ENCODE measurements around the gene KRTAP4-4.
"Not testable (repeated sequence)": the region's sequence is repeated elsewhere in the genome, so short reads cannot be mapped to it uniquely, and the experiment has no call there.

The KRTAP4-4 gene

GRCh38 chr17:41167561-41167960, 7.0 kb upstream of the KRTAP4-4 start:
- Mint-ChIP-seq H3K4me1 (no peaks in the 10 kb centered on the region), H3K27ac (no peak overlapping the region), H3K27me3 (peaks cover 4% of the 10 kb centered on the region), H3K9me3 (no peaks in the 10 kb centered on the region), H3K36me3 (no peaks in the 10 kb centered on the region), H3K4me3 (no peak overlapping the region)
- no peak for DNase-seq
- CTCF ChIA-PET: no interaction called here

- Mint-ChIP-seq H3K27me3 (peaks cover 10% of the 10 kb centered on the region), H3K27ac (no peak overlapping the region), H3K4me3 (no peak overlapping the region), H3K4me1 (no peaks in the 10 kb centered on the region), H3K36me3 (no peaks in the 10 kb centered on the region), H3K9me3 (no peaks in the 10 kb centered on the region)
- CTCF ChIA-PET: no interaction called here
- no peak for DNase-seq
These were observed 3.3 kb upstream of the KRTAP4-4 start for GRCh38 chr17:41163828-41164227.

- H3K27ac Mint-ChIP-seq, H3K4me1 Mint-ChIP-seq, CTCF ChIA-PET, H3K9me3 Mint-ChIP-seq, H3K4me3 Mint-ChIP-seq, H3K36me3 Mint-ChIP-seq, DNase-seq: not testable (repeated sequence)
- H3K27me3 Mint-ChIP-seq: peaks cover 11% of the 10 kb centered on the region
These were observed 358 bp downstream of the KRTAP4-4 start for GRCh38 chr17:41160190-41160589.

DNA sequence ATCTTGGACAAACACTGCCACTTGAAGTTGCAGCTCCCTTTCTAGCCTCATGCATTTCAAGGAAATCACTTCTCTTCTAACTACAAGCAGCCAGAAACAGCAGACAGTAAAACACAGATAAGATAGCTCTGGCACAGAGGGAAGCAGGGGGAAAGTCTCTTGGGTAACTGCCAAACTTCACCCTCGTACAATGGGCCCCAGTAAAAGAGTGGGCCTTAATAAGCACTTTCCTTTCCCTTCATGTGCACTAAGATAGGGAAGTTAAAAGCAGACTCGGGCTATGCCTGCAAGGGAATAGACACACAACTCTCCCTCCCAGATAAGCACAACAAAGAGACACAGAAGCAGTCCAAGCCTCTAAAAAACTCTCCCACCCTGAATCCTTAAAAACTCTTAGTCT, 6.7 kb downstream of the KRTAP4-4 start:
- no peaks in the 10 kb centered on the region for H3K9me3 Mint-ChIP-seq
- H3K36me3 Mint-ChIP-seq: no peaks in the 10 kb centered on the region
- H3K4me3 Mint-ChIP-seq: no peak overlapping the region
- no peak overlapping the region for H3K27ac Mint-ChIP-seq
- no peak for DNase-seq
- peaks cover 8% of the 10 kb centered on the region for H3K27me3 Mint-ChIP-seq
- no peaks in the 10 kb centered on the region for H3K4me1 Mint-ChIP-seq
- CTCF ChIA-PET: no interaction called here

- CTCF ChIA-PET: no interaction called here
These were observed 9.0 kb downstream of the KRTAP4-4 start for GRCh38 chr17:41151525-41151924.

DNA sequence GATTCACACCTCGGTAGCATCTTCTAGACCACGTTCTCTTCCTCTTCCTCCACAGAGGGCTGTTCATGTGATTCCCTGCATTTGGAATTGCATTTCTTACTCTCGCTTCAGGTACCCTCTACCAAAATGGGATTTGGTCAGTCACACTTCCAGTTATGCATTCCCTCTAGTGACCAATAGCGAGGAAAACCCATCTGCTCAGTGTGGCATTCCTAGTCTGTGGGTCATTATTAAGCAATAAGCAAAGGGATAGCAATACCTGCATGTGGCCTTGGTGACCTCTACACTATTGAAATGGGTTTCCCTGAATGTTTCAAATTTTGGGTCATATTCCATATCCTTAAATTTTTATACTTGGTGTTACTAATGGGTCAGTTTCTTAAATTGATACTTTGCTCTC, 10.5 kb downstream of the KRTAP4-4 start:
- no peaks in the 10 kb centered on the region for H3K36me3 Mint-ChIP-seq
- no peak overlapping the region for H3K27ac Mint-ChIP-seq
- H3K9me3 Mint-ChIP-seq: no peaks in the 10 kb centered on the region
- no peak overlapping the region for H3K4me3 Mint-ChIP-seq
- CTCF ChIA-PET: no interaction called here
- DNase-seq: no peak
- H3K27me3 Mint-ChIP-seq: peaks cover 4% of the 10 kb centered on the region
- H3K4me1 Mint-ChIP-seq: no peaks in the 10 kb centered on the region

More at GRCh38 chr17:41151525-41151924, 9.0 kb downstream of the KRTAP4-4 start:
- no peak for DNase-seq
- Mint-ChIP-seq H3K27me3 (peaks cover 4% of the 10 kb centered on the region), H3K4me3 (no peak overlapping the region), H3K36me3 (no peaks in the 10 kb centered on the region), H3K9me3 (no peaks in the 10 kb centered on the region), H3K4me1 (no peaks in the 10 kb centered on the region), H3K27ac (no peak overlapping the region)

DNA sequence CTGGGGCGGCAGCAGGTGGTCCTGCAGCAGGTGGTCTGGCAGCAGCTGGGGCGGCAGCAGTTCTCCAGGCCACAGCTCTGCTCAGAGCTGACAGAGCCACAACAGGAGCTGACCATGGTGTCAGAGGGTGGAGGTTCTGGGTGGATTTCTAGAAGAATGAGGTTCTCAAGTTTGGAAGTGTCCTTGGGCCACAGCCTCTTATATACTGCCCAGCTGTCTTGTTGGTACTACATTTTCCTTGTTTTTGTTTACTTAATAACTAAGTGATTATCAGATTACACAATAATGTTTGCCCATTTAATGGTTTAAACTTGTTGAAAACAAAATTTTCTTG, 10.9 kb downstream of the KRTAP4-4 start, which contains the start of gene KRTAP4-5:
Gene KRTAP4-5, minus strand, starts transcription at position 174 of the 334 bp plus-strand sequence. Its CDS starts 58 bp downstream, at position 116.
- no peak for DNase-seq
- no peaks in the 10 kb centered on the region for H3K4me1 Mint-ChIP-seq
- peaks cover 4% of the 10 kb centered on the region for H3K27me3 Mint-ChIP-seq
- no peak within 1 kb of the TSS for H3K4me3 Mint-ChIP-seq
- H3K9me3 Mint-ChIP-seq: no peaks in the 10 kb centered on the region
- H3K36me3 Mint-ChIP-seq: no peaks in the 10 kb centered on the region
- H3K27ac Mint-ChIP-seq: no peak within 1 kb of the TSS
- CTCF ChIA-PET: no interaction called here

DNA sequence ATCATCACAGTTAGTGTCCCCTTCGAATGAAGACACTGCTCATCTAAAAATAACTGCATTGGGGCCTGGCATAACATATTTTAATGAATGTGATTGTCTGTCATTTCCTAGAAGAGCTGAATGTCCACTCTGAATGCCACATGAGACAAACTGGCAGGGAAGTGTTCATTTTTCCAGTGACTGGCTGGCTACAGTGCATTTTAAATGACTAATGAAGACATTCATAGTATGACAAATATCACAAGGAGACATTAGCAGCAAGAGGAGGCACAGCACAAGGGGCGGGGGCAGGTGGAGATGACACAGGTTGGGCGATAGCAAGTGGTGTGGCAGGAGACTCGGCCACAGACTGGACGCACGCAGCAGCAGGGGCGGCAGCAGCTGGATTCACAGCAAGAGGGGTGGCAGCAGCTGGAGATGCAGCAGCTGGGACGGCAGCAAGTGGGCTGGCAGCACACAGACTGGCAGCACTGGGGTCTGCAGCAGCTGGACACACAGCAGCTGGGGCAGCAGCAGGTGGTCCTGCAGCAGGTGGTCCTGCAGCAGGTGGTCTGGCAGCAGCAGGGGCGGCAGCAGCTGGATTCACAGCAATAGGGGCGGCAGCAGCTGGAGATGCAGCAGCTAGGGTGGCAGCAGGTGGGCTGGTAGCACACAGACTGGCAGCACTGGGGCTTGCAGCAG, 11.4 kb downstream of the KRTAP4-4 start:
- H3K36me3 Mint-ChIP-seq, H3K27ac Mint-ChIP-seq, H3K27me3 Mint-ChIP-seq, H3K4me1 Mint-ChIP-seq, CTCF ChIA-PET, H3K9me3 Mint-ChIP-seq, DNase-seq, H3K4me3 Mint-ChIP-seq: not testable (repeated sequence)

DNA sequence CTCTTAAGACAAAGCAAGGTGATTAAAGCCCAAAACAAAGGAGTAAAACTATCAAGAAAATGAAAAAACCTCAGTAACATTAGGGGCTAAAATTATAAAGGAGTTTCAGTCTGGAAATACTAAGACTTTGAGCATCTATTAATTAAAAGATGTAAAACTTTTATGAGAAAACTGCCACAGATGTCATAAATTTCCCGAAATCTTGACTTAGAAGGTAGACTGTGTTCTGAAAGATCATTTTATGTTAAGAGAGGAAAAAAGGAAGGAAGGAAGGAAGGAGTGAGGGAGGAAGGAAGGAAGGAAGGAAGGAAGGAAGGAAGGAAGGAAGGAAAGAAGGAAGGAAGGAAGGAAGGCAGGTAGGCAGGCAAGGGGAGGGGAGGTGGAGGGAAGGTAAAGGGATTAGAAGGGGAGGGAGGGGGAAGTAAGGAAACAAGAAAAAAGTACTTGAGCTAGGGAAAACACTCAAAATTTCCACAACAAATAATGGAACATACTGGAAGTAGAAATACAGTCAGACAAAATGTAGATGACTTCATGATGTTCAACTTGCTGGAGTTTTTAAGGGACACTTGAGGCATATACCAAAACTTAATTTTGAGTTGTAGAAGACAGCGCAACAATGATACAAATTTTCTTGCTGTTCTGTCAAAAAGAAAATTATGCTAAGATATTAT, 12.9 kb downstream of the KRTAP4-4 start:
- Mint-ChIP-seq H3K4me1 (no peaks in the 10 kb centered on the region), H3K27me3 (no peaks in the 10 kb centered on the region), H3K4me3 (no peak overlapping the region), H3K36me3 (no peaks in the 10 kb centered on the region), H3K9me3 (peaks cover 9% of the 10 kb centered on the region), H3K27ac (no peak overlapping the region)
- DNase-seq: no peak
- CTCF ChIA-PET: no interaction called here

- CTCF ChIA-PET: no interaction called here
- peaks cover 19% of the 10 kb centered on the region for H3K9me3 Mint-ChIP-seq
- H3K4me3 Mint-ChIP-seq: no peak overlapping the region
- no peaks in the 10 kb centered on the region for H3K27me3 Mint-ChIP-seq
- no peaks in the 10 kb centered on the region for H3K36me3 Mint-ChIP-seq
- no peak overlapping the region for H3K27ac Mint-ChIP-seq
- H3K4me1 Mint-ChIP-seq: no peaks in the 10 kb centered on the region
- no peak for DNase-seq
These were observed 15.3 kb downstream of the KRTAP4-4 start for GRCh38 chr17:41145261-41145660.

GRCh38 chr17:41144846-41145245, 15.7 kb downstream of the KRTAP4-4 start:
- Mint-ChIP-seq H3K36me3 (no peaks in the 10 kb centered on the region), H3K4me3 (no peak overlapping the region), H3K27me3 (peaks cover under 1% of the 10 kb centered on the region), H3K9me3 (peaks cover 19% of the 10 kb centered on the region), H3K27ac (no peak overlapping the region), H3K4me1 (no peaks in the 10 kb centered on the region)
- DNase-seq: no peak
- CTCF ChIA-PET: no interaction called here

GRCh38 chr17:41141361-41141760, 19.2 kb downstream of the KRTAP4-4 start:
- no peak overlapping the region for H3K4me3 Mint-ChIP-seq
- no peaks in the 10 kb centered on the region for H3K36me3 Mint-ChIP-seq
- peaks cover 24% of the 10 kb centered on the region for H3K9me3 Mint-ChIP-seq
- DNase-seq: no peak
- no peaks in the 10 kb centered on the region for H3K4me1 Mint-ChIP-seq
- CTCF ChIA-PET: no interaction called here
- no peak overlapping the region for H3K27ac Mint-ChIP-seq
- peaks cover 4% of the 10 kb centered on the region for H3K27me3 Mint-ChIP-seq

DNA sequence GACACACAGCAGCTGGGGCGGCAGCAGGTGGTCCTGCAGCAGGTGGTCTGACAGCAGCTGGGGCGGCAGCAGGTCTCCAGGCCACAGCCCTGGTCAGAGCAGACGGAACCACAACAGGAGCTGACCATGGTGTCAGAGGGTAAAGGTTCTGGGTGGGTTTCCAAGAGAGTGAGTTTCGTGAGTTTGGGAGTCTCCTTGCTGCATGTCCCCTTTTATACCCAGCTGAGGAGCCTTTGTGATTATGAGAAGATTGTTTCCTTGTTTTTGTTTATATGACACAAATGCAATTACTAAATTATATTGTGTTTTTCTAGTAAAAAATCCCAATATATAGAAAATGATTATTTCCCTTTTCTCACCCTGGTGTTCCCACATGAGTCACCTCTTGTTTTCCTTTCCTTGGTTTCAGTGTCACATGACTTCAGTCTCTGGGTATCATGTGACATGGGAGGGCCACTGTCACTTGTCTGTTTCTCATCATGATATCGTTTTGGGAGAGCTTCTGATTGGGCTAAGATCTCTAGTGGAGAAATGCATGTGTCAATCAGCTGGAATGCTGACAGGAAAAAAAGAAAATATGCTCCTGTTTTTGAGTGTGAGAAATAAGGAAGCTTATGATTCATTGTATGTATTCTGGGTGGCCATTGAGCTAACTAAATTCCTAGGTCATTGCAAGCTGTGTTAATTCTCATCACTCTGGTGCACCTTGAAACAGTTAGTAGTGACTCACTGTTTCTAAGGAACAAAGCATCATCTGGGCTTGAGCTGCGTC, 20.0 kb downstream of the KRTAP4-4 start, which contains the start of gene KRTAP4-6:
Gene KRTAP4-6, minus strand, starts transcription at position 185 of the 772 bp plus-strand sequence. Its CDS starts 57 bp downstream, at position 128.
- H3K27ac Mint-ChIP-seq: no peak within 1 kb of the TSS

GRCh38 chr17:41139865-41140264, 20.7 kb downstream of the KRTAP4-4 start:
- H3K9me3 Mint-ChIP-seq: peaks cover 24% of the 10 kb centered on the region
- H3K4me1 Mint-ChIP-seq, DNase-seq, H3K36me3 Mint-ChIP-seq, H3K27me3 Mint-ChIP-seq, CTCF ChIA-PET, H3K27ac Mint-ChIP-seq, H3K4me3 Mint-ChIP-seq: not testable (repeated sequence)

More for the DNA sequence above, 20.0 kb downstream of the KRTAP4-4 start, which contains the start of gene KRTAP4-6:
- no peak for DNase-seq
- CTCF ChIA-PET: no interaction called here
- Mint-ChIP-seq H3K4me3 (no peak within 1 kb of the TSS), H3K27me3 (peaks cover 4% of the 10 kb centered on the region), H3K9me3 (peaks cover 24% of the 10 kb centered on the region), H3K4me1 (no peaks in the 10 kb centered on the region), H3K36me3 (no peaks in the 10 kb centered on the region)
